Measurements from ENCODE around the gene HIRA.

HIRA gene

DNA sequence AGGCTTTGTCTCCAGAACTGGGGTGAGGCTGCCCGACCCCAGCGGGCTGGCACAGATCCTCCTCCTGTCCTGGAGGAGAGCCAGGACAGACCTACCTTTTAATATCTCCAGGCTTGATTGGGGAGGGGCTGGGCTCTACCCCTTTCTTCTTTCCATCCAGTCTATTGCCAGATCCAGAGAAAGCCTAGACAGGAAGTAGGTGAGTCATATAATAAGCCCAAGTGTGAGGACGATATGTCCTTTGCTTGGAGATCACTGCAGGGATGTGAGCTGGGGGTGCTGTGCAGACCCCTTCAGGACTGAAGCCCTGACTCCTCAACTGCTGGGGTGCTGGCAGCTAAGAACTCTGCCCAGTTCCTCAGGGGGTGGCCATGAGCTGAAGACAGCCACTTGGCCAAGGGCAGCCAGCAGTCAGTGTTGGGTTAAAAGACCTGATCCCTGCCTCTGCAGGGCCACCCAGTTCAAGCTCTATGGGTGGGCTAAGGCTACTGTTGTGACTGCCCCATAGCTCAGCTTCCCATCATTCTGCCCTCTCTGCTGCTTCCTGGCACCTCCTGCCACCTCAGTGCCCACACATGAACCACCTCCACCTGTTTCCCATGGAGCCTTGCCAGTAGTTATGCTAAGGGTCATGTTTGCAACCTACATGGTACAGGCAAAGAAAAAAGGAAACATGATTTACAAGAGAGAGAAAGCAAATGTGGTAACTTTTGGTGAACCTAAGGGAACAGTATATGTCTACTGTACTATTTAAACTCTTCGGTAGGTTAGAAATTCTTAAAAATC lies 24.2 kb upstream of the HIRA start:
- TF ChIP-seq EZH2phosphoT487 (IDR thresholded peaks at IDR 0.05; ENCODE audit: low read depth) (no peak), CTCF (IDR thresholded peaks at IDR 0.05; ENCODE audit: low read depth, low read length) (no peak)
- Histone ChIP-seq H3K9me3 (ENCODE audit: insufficient read depth, low read length) (no peaks in the 10 kb centered on the region), H2AFZ (ENCODE audit: low read depth, low read length) (no peak overlapping the region), H3K79me2 (ENCODE audit: low read length) (no peaks in the 10 kb centered on the region), H3K9ac (ENCODE audit: low read length) (no peak overlapping the region), H3K36me3 (replicated peaks; ENCODE audit: low read depth, low read length) (peaks cover 52% of the 10 kb centered on the region), H3K4me2 (ENCODE audit: low read length) (no peak overlapping the region), H3K27ac (ENCODE audit: low read length) (no peak overlapping the region), H3K4me1 (ENCODE audit: low read length) (no peaks in the 10 kb centered on the region), H3K27me3 (ENCODE audit: low read depth, low read length) (no peaks in the 10 kb centered on the region), H3K4me3 (ENCODE audit: low read length) (no peak overlapping the region), H4K20me1 (ENCODE audit: insufficient read depth, low read length) (no peaks in the 10 kb centered on the region)

GRCh38 chr22:19455033-19455432 lies 23.5 kb upstream of the HIRA start:
- Histone ChIP-seq H3K27ac (ENCODE audit: low read length) (no peak overlapping the region), H2AFZ (ENCODE audit: low read depth, low read length) (no peak overlapping the region), H3K4me3 (ENCODE audit: low read length) (no peak overlapping the region), H3K4me2 (ENCODE audit: low read length) (no peak overlapping the region), H3K79me2 (ENCODE audit: low read length) (no peaks in the 10 kb centered on the region), H3K36me3 (replicated peaks; ENCODE audit: low read depth, low read length) (peaks cover 53% of the 10 kb centered on the region), H3K4me1 (ENCODE audit: low read length) (no peaks in the 10 kb centered on the region), H3K9me3 (ENCODE audit: insufficient read depth, low read length) (no peaks in the 10 kb centered on the region), H3K27me3 (ENCODE audit: low read depth, low read length) (no peaks in the 10 kb centered on the region), H4K20me1 (ENCODE audit: insufficient read depth, low read length) (no peaks in the 10 kb centered on the region), H3K9ac (ENCODE audit: low read length) (no peak overlapping the region)
- no peak for TF ChIP-seq CTCF (IDR thresholded peaks at IDR 0.05; ENCODE audit: low read depth, low read length)
- no peak for TF ChIP-seq EZH2phosphoT487 (IDR thresholded peaks at IDR 0.05; ENCODE audit: low read depth)

DNA sequence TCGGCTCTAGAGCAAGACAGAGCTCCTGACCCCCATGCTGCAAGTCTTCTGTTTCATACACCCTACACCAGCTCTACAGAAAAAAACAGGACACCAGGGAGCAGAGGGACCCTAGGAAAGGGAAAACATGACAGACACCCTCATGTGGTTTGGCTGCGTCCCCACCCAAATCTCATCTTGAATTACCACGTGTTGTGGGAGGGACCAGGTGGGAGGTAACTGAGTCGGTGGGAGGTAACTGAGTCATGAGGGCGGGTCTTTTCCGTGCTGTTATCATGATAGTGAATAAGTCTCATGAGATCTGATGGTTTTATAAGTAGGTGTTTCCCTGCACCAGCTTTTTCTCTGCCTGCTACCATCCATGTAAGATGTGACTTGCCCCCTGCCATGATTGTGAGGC lies 22.6 kb upstream of the HIRA start:
- Histone ChIP-seq H3K27me3 (ENCODE audit: low read depth, low read length) (no peaks in the 10 kb centered on the region), H3K36me3 (replicated peaks; ENCODE audit: low read depth, low read length) (peaks cover 59% of the 10 kb centered on the region), H3K27ac (ENCODE audit: low read length) (no peak overlapping the region), H3K4me2 (ENCODE audit: low read length) (no peak overlapping the region), H3K79me2 (ENCODE audit: low read length) (no peaks in the 10 kb centered on the region), H3K4me1 (ENCODE audit: low read length) (peaks cover 5% of the 10 kb centered on the region), H3K9ac (ENCODE audit: low read length) (no peak overlapping the region), H3K9me3 (ENCODE audit: insufficient read depth, low read length) (no peaks in the 10 kb centered on the region), H4K20me1 (ENCODE audit: insufficient read depth, low read length) (no peaks in the 10 kb centered on the region), H3K4me3 (ENCODE audit: low read length) (no peak overlapping the region), H2AFZ (ENCODE audit: low read depth, low read length) (no peak overlapping the region)
- no peak for TF ChIP-seq CTCF (IDR thresholded peaks at IDR 0.05; ENCODE audit: low read depth, low read length)
- TF ChIP-seq EZH2phosphoT487 (IDR thresholded peaks at IDR 0.05; ENCODE audit: low read depth): no peak

- peaks cover 2% of the 10 kb centered on the region for H3K79me2 ChIP-seq (ENCODE audit: low read length)
- H3K27me3 ChIP-seq (ENCODE audit: low read depth, low read length): no peaks in the 10 kb centered on the region
- TF ChIP-seq CTCF (IDR thresholded peaks at IDR 0.05; ENCODE audit: low read depth, low read length): no peak
- no peak for TF ChIP-seq EZH2phosphoT487 (IDR thresholded peaks at IDR 0.05; ENCODE audit: low read depth)
- H3K4me1 ChIP-seq (ENCODE audit: low read length): peaks cover 9% of the 10 kb centered on the region
- no peak overlapping the region for H3K4me2 ChIP-seq (ENCODE audit: low read length)
- H3K4me3 ChIP-seq (ENCODE audit: low read length): no peak overlapping the region
- no peak overlapping the region for H3K27ac ChIP-seq (ENCODE audit: low read length)
- no peaks in the 10 kb centered on the region for H3K9me3 ChIP-seq (ENCODE audit: insufficient read depth, low read length)
- H4K20me1 ChIP-seq (ENCODE audit: insufficient read depth, low read length): no peaks in the 10 kb centered on the region
- peaks cover 56% of the 10 kb centered on the region for H3K36me3 ChIP-seq (replicated peaks; ENCODE audit: low read depth, low read length)
- H3K9ac ChIP-seq (ENCODE audit: low read length): no peak overlapping the region
- H2AFZ ChIP-seq (ENCODE audit: low read depth, low read length): no peak overlapping the region
Observed at GRCh38 chr22:19453718-19454117, 22.2 kb upstream of the HIRA start.
